Measurements from ENCODE around the gene AGO4.
"Not testable (repeated sequence)": the region's sequence is repeated elsewhere in the genome, so short reads cannot be mapped to it uniquely, and the experiment has no call there.

Gene AGO4

DNA sequence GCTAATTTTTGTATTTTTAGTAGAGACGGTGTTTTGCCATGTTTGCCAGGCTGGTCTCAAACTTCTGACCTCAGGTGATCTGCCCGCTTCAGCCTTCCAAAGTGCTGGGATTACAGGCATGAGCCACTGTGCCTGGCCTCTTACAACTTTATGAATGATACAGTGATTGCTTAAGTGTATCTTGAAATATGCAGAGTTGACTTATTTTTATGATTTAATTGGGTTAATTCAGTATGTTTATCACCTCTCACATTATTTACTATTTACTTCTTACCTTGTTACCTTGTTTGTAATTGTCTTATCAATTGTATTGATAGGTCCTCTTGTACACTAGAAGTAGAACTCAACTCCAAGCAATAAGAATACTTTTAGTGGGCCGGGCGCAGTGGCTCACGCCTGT lies 4.9 kb downstream of the AGO4 start:
- not testable (repeated sequence) for DNase-seq

DNA sequence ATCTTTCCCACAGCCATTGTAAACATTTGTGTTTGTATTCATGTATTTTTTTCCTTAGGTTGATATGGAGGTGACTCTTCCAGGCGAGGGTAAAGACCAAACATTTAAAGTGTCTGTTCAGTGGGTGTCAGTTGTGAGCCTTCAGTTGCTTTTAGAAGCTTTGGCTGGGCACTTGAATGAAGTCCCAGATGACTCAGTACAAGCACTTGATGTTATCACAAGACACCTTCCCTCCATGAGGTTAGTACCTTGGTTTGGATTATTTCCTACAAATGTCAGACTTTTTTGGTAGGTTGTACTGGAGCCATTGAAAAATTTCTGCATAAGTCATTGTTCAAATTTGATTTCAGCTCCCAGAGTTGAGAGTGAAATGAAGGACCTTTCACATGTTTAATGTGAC lies 17.4 kb downstream of the AGO4 start:
- no peak for DNase-seq

DNA sequence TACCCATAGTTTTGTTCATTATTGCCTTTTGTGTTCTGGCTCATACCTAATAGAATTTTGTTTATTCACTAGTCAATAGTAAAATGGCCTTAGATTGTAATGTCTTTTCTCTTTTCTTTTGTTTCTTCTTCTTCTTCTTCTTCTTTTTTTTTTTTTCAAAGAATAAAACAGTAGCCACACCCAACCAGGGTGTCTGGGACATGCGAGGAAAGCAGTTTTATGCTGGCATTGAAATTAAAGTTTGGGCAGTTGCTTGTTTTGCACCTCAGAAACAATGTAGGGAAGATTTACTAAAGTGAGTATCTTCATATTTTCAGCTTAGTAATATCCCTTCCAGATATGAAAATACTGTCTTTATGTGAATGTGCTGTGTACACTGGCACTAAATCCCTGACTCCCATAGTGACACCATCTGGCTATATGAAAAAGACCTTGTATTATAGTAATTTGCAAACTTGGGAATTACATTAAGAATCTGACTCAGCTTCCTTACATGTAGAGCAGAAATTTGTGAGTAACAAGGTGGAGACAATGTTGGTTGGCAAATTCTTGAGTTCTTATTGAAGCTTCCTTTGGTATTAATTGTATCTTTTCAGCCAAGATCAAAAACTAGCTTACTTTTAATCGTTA lies 24.6 kb downstream of the AGO4 start:
- DNase-seq = no peak

DNA sequence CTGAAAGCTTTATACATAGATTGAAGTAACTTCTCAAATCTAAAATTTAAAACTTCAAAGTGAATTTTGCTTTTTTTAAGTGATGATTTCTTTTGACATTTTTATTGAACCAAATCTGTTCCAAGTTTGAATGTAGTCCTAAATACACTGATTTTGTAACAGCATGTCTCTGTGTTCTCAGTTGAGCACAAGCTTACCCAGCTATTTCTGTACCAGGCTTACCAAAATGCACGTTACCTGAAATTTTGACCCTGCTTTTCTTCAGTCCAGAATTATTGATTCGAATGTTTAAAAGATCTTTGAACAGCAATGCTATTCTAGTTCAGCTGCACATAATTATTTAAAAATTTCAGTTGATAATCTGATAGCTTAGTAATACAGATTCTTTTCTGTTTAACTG lies 25.6 kb downstream of the AGO4 start:
- DNase-seq = no peak

DNA sequence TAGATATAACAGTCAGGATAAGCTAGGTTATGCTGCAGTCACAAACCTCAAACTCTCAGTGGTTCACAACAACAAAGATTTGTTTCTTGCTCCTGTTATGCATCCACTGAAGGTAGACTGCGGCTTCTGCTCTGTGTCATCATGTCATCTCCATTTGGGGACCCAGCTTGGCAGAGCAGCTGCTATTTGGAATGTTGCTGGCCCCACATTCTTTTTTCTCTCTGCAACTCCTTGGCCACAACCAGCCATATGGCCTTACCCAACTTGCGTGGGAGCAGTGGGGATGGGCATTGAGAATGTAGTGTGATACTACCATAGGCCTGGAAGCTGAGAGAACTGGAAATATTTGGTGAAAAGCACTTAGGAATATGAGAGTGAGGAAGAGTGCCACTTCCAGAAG lies 26.4 kb downstream of the AGO4 start:
- no peak for DNase-seq

DNA sequence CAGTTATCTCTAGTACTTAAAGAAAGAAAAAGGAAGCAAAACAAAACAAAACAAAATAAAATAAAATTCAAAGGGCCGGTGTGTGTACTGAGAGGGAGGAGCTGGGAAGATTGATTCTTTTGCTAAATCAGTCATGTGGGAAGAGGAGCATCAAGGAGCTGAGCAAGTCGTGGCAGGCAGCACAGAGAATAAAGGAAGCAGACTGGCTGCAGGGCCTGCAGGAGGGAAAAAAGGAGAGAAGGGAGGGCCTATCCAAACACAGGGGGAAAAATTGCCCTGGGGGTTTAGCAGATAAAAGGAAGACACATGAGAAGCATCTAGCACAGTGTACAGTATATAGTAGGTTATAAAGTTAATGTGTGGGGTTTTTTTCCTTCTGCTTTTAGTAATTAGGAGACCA lies 27.6 kb downstream of the AGO4 start:
- peak; percentile 19 for DNase-seq

DNA sequence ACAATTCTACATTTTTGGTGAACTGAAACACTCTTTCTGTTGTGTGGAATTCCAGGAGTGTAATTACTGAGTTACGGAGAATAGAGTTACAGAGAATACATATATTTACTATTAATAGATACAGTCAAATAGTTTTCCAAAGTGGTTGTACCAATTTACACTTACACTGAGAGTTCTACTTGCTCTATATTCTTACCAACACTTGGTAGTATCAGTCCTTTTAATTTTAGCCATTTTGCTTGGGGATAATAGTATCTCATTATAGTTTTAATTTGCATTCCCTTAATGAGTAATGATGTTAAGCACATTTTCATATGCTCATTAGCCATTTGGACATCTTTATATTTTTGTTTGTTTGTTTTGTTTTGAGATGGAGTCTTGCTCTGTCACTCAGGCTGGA lies 28.9 kb downstream of the AGO4 start:
- no peak for DNase-seq

DNA sequence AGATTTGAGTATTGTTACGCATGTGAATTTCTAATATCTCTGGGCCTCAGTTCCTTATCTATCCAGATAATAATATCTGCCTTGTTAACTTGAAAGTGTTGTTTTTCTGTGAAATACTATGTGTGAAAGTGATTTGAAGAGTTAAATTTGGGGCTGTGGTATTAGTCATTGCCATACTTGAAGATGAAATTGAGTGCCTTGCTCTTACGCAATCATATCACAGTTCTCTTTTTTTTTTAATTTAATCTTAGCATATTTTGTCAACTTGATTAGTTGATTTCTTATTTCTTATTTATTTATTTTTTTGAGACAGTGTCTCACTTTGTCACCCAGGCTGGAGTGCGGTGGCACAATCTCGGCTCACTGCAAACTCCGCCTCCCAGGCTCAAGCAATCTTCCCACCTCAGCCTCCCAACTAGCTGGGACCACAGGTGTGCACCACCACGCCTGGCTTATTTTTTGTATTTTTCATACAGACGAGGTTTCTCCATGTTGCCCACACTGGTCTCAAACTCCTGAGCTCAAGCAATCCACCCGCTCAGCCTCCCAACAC lies 31.0 kb downstream of the AGO4 start:
- no peak for DNase-seq

DNA sequence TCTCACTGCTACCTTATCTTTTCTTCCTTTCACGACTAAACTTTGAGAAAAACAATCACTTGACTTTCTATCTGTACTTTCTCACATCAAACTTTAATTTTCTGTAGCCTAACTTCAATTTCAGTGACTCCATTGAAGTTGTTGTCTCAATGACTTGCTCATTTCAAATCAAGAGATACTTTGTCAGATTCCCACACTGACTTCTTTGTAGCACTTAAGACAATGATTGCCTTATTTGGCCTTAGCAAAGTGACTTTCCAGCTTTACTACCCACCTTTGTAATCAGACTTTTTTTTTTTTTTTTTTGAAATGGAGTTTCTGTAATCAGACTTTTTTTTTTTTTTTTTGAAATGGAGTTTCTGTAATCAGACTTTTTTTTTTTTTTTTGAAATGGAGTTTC lies 37.0 kb downstream of the AGO4 start:
- DNase-seq = no peak

DNA sequence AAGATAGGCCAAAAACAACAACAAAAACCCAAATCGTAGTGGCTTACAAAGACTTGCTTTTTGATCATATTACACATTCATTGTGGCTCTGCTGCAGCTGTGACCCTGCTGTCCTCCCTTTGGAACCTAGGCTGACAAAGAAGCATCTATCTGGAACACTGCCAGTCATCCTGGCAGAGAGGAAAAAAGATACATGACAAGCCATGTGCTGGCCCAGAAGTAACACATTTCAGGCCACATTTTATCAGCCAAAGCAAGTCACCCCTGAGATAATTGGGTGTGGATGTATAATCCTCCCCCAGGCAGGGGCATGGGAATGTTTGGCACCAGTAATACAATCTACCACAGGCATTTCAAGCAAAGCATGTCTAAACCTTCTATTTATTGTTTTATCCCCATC lies 38.0 kb downstream of the AGO4 start:
- DNase-seq = no peak

DNA sequence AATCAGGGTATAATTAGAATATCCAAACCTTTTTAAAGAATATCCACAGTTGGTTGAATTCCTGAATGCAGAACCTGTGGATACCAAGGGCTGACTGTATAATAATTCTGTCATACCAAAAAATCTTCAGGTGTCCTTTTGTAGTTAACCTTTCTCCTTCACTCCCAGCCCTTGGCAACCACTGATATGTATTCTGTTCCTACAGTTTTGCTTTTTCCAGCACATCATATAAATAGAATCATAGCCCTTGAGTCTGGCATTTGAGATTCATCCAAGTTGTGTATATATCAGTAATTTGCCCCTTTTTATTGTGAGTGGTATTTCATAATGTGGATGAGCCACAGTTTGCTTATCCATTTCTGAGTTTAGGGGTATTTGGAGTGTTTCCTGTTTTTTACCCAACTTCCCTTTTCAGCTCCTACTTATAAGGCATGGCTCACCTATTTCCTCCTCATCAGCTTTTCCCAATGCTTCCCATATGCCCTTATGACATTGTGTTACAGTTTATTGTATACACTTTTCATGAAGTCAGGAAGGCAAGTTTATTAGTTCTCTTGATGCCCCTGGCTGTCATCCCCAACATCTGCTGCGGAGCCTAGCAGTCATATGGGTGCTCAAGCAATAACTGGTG lies 40.2 kb downstream of the AGO4 start:
- DNase-seq = no peak

DNA sequence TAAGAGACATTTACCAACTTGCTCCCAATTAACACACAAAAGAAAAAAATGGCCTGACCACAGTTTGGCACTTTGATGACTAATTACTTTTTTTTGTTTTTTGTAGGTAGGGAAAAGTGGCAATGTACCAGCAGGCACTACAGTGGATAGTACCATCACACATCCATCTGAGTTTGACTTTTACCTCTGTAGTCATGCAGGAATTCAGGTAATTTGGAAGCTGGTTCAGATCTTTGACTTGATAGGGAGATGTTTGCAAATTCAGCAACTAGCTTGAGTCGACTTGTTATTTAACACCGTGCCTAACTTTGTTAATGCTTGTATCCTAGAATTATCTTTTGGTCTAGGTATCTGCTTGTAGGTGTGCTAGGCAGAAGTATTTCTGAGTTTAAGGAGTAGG lies 42.2 kb downstream of the AGO4 start:
- no peak for DNase-seq

DNA sequence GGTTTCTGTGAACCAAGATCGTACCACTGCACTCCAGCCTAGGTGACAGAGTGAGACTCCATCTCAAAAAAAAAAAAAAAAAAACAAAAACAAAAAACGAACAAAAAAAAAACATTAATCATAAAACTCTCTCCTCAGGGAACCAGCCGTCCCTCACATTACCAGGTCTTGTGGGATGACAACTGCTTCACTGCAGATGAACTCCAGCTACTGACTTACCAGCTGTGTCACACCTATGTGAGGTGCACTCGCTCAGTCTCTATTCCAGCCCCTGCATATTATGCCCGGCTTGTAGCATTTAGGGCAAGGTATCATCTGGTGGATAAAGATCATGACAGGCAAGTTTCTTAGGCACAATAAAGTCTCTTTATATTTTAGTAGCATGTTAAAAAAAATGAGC lies 42.9 kb downstream of the AGO4 start:
- no peak for DNase-seq

DNA sequence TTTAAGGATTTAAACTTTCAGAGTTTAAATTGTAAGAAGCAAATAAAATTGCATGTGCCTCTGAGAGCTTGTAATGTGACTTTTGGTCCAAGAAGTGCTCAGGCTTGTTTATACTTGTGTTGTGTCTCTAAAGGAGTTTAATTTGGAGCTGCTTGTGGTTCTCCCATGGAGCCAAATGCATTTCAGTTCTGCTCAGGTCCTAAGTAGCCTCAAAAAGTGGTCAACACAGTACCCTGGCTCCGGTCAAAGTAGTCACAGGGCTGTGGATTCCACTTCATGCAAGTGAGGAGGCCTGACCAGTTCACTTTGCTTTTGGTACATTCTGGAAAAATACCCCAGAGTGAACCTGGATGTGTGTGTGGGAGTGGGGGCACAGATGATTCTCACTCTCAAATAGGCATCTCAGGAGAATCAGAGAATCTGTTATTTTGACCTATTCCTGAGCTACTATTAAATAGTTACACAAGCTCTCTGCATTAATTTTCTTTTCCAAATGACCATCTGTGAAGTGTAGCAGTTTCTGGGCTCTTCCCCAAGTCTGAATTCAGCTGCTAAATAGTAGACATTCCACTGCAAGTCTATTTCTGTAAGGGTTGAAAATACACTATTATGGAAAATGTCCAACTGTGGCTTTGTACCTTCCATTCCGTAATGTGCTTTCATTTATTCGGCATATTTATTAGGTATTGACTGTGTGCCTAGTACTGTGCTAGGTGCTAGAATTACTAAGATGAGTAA lies 43.5 kb downstream of the AGO4 start:
- no peak for DNase-seq

DNA sequence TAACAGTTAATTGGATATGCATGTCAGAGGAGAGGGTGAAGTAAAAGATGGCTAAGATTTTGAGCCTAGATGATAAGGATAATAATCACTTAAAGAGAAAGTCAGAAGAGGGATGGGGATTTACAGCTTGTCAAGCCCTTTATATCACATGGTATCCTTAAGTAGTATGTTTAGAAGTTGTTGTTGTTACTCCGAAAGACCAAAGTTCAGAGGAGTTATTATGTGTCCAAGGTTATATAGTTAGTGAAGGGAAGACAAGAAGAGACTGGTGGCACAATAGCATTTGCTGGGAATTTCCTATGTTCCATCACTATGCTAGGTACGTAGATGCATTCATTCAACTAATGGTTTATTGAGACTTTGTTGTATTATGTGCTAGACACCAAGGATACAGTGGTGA lies 44.4 kb downstream of the AGO4 start:
- no peak for DNase-seq

DNA sequence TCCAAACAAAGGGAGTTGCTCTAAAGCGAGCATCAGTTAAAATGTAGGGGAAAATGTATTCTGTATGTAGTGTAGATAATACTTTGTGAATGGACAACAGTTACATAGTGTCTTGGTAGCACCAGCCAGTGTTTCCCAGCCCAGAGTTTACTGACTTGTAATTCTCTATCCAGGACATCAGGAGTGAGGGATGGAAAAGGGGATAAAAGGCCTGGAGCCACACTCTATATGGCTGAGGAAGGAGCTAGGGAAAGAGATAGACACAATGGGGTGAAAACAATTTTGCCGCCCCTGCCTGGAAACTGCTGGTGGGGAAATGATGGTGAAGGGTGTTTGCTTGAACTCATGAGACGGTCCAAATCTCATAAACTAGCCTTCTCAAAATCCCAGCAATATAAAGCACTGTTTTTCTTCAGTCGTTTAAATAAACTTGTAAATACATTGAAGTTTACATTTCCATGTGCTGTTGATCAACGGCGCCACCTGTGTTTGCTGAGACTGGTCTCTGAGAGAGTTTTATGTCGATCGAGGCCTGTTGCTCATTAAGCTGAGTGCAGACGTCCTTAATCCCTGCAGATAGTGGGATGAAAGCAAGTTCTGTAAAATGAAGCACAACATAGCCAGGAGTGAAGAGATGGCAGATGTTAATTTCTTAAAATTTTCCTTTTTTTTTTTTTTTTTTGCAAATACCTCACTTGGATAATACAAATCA lies 47.3 kb downstream of the AGO4 start:
- no peak for DNase-seq

DNA sequence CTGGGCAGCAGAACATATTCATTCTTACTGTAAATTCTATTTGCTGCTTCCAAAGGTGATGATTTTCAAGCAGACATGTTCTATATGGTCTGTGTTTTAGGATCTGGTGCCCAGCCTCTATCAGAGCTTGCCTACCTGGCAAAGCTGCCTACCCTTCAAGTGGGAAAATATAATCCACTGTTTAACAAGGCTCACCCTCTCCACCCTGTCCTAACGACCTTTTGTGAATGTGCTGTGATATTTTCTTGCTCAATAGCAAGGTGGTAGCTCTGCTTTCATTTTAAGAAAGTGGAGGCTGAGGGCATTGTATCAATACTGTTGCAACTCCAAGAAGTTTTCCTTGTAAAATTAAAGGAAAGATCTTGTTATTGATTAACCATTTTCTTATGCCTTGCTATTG lies 49.1 kb downstream of the AGO4 start:
- DNase-seq = no peak

DNA sequence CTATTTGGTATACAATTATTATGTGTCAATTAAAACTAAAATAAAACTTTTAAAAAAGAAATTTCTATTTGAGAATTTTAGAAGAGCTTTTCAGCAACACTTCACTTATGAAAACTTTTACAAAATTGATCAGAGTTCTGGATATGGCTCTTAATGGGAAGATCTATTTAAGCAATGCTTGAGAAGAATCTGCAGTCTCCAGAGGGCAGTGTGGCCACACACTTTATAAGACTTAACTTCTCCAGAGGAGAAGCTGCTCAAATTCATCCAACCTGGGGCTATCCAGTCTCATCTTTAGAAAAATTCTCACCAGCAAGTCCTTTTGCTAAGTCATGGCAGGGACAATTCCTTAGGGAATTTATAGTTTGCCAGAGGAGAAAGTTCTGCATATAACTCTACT lies 50.0 kb downstream of the AGO4 start:
- no peak for DNase-seq

DNA sequence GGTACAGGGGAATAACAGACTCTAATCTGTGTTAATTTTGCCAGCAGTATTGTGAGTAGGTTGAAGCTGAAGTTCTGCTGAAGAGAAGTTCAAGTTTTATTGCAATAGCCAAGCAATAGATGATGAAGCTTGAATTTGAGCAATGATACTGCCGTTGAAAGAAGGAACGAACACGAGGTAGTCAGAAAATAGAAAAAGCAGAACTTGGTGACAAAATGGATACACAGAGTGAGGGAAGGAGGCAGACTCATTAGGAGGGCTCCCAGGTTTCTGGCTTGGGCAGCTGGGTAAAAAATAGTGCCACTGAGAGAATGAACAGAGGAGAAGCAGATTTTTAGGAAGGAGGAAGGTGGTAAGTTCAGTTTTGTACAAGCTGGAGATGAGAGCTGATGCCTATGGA lies 52.9 kb downstream of the AGO4 start:
- no peak for DNase-seq

DNA sequence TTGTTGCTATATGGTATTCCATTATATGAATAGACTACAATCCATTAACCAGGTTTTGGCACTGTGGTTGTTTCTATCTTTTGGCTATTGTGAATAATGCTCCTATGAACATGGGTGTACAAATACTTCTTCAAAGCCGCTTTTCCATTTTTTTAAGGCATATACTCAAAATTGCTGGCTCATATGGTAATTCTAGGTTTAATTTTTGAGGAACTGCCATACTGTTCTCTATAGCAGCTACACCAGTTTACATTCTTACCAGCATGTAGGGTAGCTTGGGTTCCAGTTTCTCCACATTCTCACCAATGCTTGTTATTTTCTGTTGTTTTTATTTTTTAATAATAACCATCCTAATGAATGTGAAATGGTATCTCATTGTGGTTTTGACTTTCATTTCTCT lies 55.3 kb downstream of the AGO4 start:
- no peak for DNase-seq

DNA sequence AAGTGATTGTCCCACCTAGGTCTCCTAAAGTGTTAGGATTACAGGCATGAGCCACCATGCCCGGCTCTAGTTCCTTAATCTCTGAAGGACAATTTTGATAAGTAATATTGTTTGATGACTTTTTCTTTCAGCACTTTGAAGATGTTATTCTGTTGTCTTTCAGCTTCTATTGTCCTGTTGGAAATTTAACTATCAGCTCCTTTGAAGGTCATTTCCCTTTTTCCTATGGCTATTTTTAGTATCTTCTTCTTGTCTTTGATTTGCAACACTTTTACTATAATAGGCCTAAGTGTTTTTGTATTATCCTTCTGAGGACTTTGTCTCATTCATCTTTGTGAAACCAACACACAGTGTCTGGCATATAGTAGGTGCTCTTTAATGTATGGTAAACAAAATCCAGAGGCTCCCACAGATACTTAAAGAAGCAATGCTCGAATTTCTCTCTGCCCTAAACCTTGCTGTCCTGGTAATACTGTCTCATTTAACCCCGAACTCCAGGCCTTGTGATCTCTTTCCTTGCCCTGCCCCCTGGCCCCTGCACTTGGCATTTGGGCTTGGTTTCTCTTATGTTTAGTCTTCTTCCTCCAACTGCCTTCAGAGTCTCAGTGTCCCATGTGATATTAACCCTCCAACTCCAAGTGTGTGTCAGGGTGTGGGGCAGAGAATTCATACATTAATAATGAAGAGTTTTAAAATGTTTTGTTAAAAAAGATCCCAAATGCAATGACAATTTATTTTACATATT lies 56.2 kb downstream of the AGO4 start:
- DNase-seq = no peak

DNA sequence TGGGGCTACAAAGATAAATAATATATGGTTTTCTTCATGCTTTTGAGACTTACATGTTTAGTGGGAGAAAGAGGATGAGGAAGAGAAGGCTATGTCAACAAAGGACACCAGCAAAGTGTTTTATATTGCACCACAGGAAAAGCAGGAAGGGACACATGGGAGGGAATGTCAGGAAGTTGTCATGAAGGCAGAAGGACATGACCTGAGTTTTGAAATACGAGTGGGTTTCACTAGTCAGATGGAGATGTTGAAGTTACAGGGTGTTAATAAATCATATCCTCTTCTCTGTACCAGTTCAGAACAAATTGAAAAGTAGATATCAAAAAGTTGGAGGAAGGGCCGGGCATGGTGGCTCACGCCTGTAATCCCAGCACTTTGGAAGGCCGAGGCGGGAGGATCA lies 57.0 kb downstream of the AGO4 start:
- no peak for DNase-seq

DNA sequence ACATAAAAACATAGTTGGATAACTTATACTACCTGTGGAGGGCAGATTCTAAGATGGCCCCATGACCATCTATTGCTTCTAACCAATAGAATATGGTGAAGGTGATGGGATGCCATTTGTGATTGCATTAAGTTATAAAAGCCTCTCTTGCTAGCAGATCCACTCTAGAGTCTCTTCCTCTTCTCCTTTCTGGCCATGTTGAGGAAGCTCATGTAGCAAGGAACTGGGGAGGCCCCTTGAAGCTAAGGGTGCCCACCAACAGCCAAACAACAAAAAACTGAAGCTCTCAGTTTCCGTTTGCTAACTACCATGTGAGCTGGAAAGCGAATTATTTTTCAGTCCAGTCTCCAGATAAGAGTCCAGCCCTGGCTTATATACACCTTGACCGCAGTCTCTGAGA lies 59.2 kb downstream of the AGO4 start:
- no peak for DNase-seq

Data from NCI-H1436 (cell line).